ENCODE measurements around the gene KIF16B.

The KIF16B gene

GRCh38 chr20:16346956-16347355, 226.3 kb downstream of the KIF16B start:
- no peak for DNase-seq

GRCh38 chr20:16337707-16338106, 235.5 kb downstream of the KIF16B start:
- no peak for DNase-seq

GRCh38 chr20:16327606-16328005, 245.6 kb downstream of the KIF16B start:
- DNase-seq, result no peak

- DNase-seq, result no peak
Measured at GRCh38 chr20:16321291-16321690, 252.0 kb downstream of the KIF16B start.

- no peak for DNase-seq
Measured at GRCh38 chr20:16317445-16318362, 255.5 kb downstream of the KIF16B start.

- DNase-seq, result no peak
Measured at GRCh38 chr20:16316513-16316912, 256.7 kb downstream of the KIF16B start.

GRCh38 chr20:16314748-16315159, 258.5 kb downstream of the KIF16B start:
- no peak for DNase-seq

- DNase-seq, result no peak
Measured at GRCh38 chr20:16314320-16314719, 258.9 kb downstream of the KIF16B start.

- no peak for DNase-seq
Measured at GRCh38 chr20:16313917-16314316, 259.3 kb downstream of the KIF16B start.

- DNase-seq, result no peak
Measured at GRCh38 chr20:16312998-16313397, 260.2 kb downstream of the KIF16B start.

- DNase-seq, result no peak
Measured at GRCh38 chr20:16311756-16312155, 261.5 kb downstream of the KIF16B start.

- no peak for DNase-seq
Measured at GRCh38 chr20:16308754-16309153, 264.5 kb downstream of the KIF16B start.

GRCh38 chr20:16302818-16303217, 270.4 kb downstream of the KIF16B start:
- no peak for DNase-seq

- no peak for DNase-seq
Measured at GRCh38 chr20:16301986-16302385, 271.3 kb downstream of the KIF16B start.

GRCh38 chr20:16299897-16300296, 273.4 kb downstream of the KIF16B start:
- DNase-seq, result no peak

GRCh38 chr20:16296931-16297330, 276.3 kb downstream of the KIF16B start:
- no peak for DNase-seq

- DNase-seq, result peak; percentile 29
Measured at GRCh38 chr20:16295534-16295933, 277.7 kb downstream of the KIF16B start.

- DNase-seq, result peak; percentile 78
Measured at GRCh38 chr20:16293590-16293989, 279.7 kb downstream of the KIF16B start.

- no peak for DNase-seq
Measured at GRCh38 chr20:16292226-16292880, 280.9 kb downstream of the KIF16B start.

- no peak for DNase-seq
Measured at GRCh38 chr20:16290358-16290757, 282.9 kb downstream of the KIF16B start.

GRCh38 chr20:16287776-16288175, 285.5 kb downstream of the KIF16B start:
- DNase-seq, result no peak

GRCh38 chr20:16286601-16287000, 286.6 kb downstream of the KIF16B start:
- DNase-seq, result no peak

GRCh38 chr20:16284385-16285100, 288.7 kb downstream of the KIF16B start:
- DNase-seq, result no peak

- no peak for DNase-seq
Measured at GRCh38 chr20:16283978-16284377, 289.3 kb downstream of the KIF16B start.

All from NCI-H510A treated with DMSO at 0.1 percent for 48 hours (cell line).